ENCODE results near the gene ANGPTL8. TPM values are rescaled to one million over a fixed set of nuclear protein-coding genes. Genes with fewer than 3 reads are reported as not detected.
A peak's percentile ranks its signal among the peaks of the same experiment; 100 is the strongest.

The ANGPTL8 gene
- total RNA-seq, 6 experiments from 2014 or later: 56.7 to 287 (median 140) TPM

GRCh38 chr19:11230621-11231386, 8.6 kb upstream of the ANGPTL8 start:
- Histone ChIP-seq H3K27me3 (no peaks in the 10 kb centered on the region), H3K4me1 (peaks cover 0 to 13% (median 4%) of the 10 kb centered on the region in 4 donors), H3K9me3 (no peaks in the 10 kb centered on the region), H3K27ac (no peak overlapping the region), H3K4me3 (no peak overlapping the region), H3K36me3 (peaks cover 0 to 10% (median 0%) of the 10 kb centered on the region in 4 donors)
- no CpG with 5 or more reads among the region's 7 CpGs for WGBS (ENCODE audit: insufficient coverage, low coverage, low lambda C conversion rate, missing lambda C conversion rate)
- no peak for ATAC-seq
- DNase-seq: no peak
- TF ChIP-seq, protein P1, sequence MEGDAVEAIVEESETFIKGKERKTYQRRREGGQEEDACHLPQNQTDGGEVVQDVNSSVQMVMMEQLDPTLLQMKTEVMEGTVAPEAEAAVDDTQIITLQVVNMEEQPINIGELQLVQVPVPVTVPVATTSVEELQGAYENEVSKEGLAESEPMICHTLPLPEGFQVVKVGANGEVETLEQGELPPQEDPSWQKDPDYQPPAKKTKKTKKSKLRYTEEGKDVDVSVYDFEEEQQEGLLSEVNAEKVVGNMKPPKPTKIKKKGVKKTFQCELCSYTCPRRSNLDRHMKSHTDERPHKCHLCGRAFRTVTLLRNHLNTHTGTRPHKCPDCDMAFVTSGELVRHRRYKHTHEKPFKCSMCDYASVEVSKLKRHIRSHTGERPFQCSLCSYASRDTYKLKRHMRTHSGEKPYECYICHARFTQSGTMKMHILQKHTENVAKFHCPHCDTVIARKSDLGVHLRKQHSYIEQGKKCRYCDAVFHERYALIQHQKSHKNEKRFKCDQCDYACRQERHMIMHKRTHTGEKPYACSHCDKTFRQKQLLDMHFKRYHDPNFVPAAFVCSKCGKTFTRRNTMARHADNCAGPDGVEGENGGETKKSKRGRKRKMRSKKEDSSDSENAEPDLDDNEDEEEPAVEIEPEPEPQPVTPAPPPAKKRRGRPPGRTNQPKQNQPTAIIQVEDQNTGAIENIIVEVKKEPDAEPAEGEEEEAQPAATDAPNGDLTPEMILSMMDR (IDR thresholded peaks at IDR 0.05): no peak
- TF ChIP-seq POLR2A (IDR thresholded peaks at IDR 0.05): no peak
- intact Hi-C loops (cut with DNase I): no loop called here

- Histone ChIP-seq H3K4me3 (no peak overlapping the region), H3K27ac (no peak overlapping the region), H3K4me1 (peaks cover 0 to 25% (median 6%) of the 10 kb centered on the region in 4 donors), H3K36me3 (peaks cover 0 to 10% (median 0%) of the 10 kb centered on the region in 4 donors), H3K27me3 (no peaks in the 10 kb centered on the region), H3K9me3 (no peaks in the 10 kb centered on the region)
- no peak for DNase-seq
- WGBS (ENCODE audit: insufficient coverage, low coverage, low lambda C conversion rate, missing lambda C conversion rate): 67% methylated on average over 4 of the region's 4 CpGs
- no peak for TF ChIP-seq POLR2A (IDR thresholded peaks at IDR 0.05)
- TF ChIP-seq, protein P1 (IDR thresholded peaks at IDR 0.05): no peak
- ATAC-seq: no peak
- intact Hi-C loops (cut with DNase I): no loop called here
Observed at GRCh38 chr19:11232555-11232954, 6.9 kb upstream of the ANGPTL8 start.

- intact Hi-C loops (cut with DNase I): no loop called here
- DNase-seq (no peak), ATAC-seq (no peak)
- peaks cover 0 to 10% (median 0%) of the 10 kb centered on the region in 4 donors for H3K36me3 ChIP-seq
- 48% methylated on average over 5 of the region's 15 CpGs for WGBS (ENCODE audit: insufficient coverage, low coverage, low lambda C conversion rate, missing lambda C conversion rate)
- H3K27ac ChIP-seq: no peak overlapping the region
- TF ChIP-seq POLR2A (IDR thresholded peaks at IDR 0.05): no peak
- TF ChIP-seq, protein P1 (IDR thresholded peaks at IDR 0.05): no peak
- peaks cover 0 to 30% (median 6%) of the 10 kb centered on the region in 4 donors for H3K4me1 ChIP-seq
- no peaks in the 10 kb centered on the region for H3K27me3 ChIP-seq
- no peak overlapping the region for H3K4me3 ChIP-seq
- H3K9me3 ChIP-seq: no peaks in the 10 kb centered on the region
Observed at GRCh38 chr19:11233073-11233472, 6.3 kb upstream of the ANGPTL8 start.

DNA sequence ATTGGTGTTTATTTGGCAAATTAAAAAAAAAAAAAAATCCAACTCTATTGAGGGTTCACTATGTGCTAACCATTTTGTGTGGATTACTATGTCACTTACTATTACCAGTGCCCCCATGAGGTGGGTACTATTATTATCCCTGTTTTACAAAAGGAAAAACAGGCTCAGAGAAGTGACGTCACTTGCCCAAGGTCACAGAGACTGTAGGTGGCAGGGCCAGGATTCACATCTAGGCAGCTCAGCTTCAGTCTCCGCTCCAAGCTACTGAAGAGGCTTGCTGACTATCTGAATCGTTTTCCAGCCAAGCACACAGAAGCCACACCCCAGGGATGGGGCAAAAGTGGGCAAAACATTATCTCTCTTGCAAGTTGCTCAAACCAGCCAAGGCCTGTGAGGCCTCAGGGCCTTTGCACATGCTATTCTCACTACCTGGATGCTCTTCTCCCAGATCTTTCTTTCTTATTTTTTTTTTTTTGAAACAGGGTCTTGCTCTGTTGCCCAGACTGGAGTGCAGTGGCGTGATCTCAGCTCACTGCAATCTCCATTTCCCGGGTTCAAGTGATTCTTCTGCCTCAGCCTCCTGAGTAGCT, 4.8 kb upstream of the ANGPTL8 start:
- DNase-seq (no peak), ATAC-seq (peak in 1 of 4 donors; percentile 0)
- peaks cover 0 to 10% (median 0%) of the 10 kb centered on the region in 4 donors for H3K36me3 ChIP-seq
- intact Hi-C loops (cut with DNase I): no loop called here
- peak overlapping the region in 1 of 3 donors; percentile 91 for H3K27ac ChIP-seq
- H3K4me1 ChIP-seq: peaks cover 0 to 43% (median 12%) of the 10 kb centered on the region in 4 donors
- no peaks in the 10 kb centered on the region for H3K27me3 ChIP-seq
- WGBS (ENCODE audit: insufficient coverage, low coverage, low lambda C conversion rate, missing lambda C conversion rate): 54% methylated on average over 5 of the region's 5 CpGs
- H3K9me3 ChIP-seq: no peaks in the 10 kb centered on the region
- TF ChIP-seq, protein P1 (IDR thresholded peaks at IDR 0.05): no peak
- TF ChIP-seq POLR2A (IDR thresholded peaks at IDR 0.05): no peak
- H3K4me3 ChIP-seq: no peak overlapping the region
